GM18505 (cell line): ENCODE results near the gene MTMR3.
"Not testable (repeated sequence)": the region's sequence is repeated elsewhere in the genome, so short reads cannot be mapped to it uniquely, and the experiment has no call there.

Experiments
- ATAC-seq: cut with Tn5 transposase; IDR thresholded peaks from one replicate; pipeline ENCODE4 v1.9.1; 2021; ENCODE audit not compliant: unreplicated experiment
- POLR2A ChIP-seq: IDR thresholded peaks from 4 replicates; pipeline ENCODE4 v1.6.1; 2011; ENCODE audit warnings: borderline replicate concordance; ENCODE audit not compliant: insufficient read depth, insufficient read length; ENCODE audit errors: extremely low read depth

MTMR3 gene

DNA sequence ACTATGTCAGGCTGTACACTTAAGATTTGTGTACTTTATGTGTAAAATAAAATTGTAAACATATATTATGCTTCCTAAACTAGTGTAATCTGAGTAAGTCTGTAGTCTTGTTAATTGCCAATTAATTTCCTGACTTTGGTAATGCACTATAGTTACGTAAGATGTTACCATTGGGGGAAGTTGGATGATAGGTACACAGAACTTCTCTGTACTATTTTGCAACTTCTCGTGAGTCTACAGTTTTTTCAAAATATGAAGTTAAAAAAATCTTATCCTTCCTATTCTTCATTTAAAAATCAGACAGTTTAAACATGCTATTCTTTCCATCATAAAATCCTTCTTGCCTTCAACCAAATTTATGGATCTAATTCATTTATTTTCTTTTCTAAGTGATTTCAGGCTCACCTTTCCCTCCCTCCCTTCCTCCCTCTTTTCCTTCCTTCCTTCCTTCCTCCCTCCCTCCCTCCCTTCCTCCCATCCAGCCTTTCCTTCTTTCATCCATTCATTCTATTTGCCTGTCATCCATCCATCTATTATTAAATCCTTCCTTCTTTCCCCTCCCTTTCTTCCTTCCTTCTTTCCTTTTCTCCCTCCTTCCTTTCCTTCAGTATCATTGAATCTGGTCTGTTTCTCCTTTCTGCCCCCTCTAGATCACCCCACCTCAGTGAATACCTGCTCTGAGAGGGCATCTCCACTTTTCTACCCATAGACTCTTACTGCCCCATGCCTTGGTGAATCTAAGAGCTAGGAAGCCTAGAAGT lies 22.8 kb upstream of the MTMR3 start:
- no peak for ATAC-seq

DNA sequence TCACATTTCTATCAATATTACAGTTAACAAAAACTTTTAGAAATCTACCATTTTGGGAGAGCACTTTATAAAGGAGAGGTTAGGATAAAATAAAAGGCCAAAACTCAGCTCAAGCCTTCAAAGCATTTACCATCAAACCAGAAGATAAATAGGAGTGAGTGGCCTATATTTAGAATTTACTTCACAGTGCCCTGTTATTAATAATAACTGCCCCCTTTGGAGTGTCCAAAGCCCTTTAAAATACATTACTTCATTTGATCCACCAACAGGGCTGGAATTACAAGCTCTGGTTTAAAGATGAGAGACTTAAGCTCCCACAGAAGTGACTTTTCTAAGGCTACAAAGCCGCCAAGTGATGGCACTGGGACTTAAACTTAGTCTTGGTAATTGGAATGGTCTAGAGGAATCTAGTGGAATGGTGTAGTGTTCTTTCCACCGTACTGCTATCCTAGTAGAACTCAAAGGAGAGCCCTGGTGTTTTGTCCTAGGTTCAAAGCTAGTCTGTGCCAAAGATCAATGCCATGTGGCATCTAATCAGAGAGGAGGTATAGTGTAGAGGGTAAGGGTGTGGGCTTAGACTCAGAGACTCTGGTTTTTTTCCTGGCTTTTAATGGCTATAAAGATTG lies 21.2 kb upstream of the MTMR3 start:
- TF ChIP-seq POLR2A: no peak
- no peak for ATAC-seq

More for the DNA sequence above, 22.8 kb upstream of the MTMR3 start:
- no peak for TF ChIP-seq POLR2A

DNA sequence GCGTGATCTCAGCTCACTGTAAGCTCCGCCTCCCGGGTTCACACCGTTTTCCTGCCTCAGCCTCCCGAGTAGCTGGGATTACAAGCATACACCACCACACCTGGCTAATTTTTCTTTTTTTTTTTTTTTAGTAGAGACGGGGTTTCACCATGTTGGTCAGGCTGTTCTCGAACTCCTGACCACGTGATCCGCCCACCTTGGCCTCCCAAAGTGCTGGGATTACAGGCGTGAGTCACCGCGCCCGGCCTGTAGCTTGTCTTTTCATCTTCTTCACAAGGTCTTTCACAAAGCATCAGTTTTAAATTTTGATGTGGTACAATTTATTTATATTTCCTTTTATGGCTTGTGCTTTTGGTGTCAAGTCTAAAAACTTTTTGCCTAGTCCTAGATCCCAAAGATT lies 17.4 kb upstream of the MTMR3 start:
- ATAC-seq: not testable (repeated sequence)

DNA sequence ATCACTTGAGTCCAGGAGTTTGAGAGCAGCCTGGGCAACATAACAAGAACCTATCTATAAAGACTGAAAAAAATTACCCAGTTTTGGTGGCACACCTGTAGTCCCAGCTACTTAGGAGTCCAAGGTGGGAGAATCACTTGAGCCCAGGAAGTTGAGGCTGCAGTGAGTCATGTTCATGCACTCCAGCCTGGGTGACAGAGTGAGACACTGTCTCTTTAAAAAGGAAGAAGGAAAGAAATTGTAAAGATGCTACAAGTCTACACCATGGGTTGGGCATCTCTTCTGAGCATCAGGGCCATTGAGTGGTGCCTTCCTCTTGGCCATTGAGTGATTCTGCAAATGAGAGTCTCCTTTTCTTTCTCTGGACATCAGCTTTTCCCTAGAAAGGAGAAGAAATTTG lies 15.7 kb upstream of the MTMR3 start:
- ATAC-seq: no peak
- TF ChIP-seq POLR2A: no peak

DNA sequence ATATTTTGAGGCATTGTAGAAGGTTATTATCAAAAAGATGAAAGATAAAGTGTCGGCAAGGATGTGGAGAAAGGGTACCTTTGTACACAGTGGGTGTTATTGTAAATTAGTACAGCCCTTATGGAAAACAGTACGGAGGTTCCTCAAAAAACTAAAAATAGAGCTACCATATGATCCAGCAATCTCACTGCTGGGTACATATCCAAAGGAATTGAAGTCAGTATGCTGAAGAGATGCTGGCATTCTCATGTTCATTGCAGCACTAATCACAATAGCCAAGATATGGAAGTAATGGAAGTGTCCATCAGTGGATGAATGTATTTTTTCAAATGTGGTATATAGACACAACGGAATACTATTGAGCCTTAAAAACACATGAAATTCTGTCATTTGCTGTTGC lies 15.1 kb upstream of the MTMR3 start:
- ATAC-seq: no peak
- no peak for TF ChIP-seq POLR2A

DNA sequence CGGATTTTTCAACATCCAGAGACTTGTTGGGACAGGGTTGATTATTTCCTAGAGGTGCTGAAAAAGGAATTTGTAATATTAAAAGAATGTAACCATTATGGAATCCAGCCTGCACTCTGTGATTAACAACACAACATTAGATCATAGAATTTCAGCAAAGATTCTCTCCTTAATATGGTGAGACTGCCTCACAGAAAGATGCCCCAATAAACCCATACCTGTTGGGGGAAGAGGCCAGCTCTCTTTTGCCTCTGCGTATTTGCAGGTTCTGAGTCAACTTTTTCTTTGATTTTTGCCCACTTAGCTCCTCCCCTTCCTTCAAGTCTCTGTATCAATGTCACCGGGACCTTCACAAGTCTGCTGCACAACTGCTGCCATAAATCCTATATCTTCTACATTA lies 12.4 kb upstream of the MTMR3 start:
- no peak for ATAC-seq
- TF ChIP-seq POLR2A: no peak

DNA sequence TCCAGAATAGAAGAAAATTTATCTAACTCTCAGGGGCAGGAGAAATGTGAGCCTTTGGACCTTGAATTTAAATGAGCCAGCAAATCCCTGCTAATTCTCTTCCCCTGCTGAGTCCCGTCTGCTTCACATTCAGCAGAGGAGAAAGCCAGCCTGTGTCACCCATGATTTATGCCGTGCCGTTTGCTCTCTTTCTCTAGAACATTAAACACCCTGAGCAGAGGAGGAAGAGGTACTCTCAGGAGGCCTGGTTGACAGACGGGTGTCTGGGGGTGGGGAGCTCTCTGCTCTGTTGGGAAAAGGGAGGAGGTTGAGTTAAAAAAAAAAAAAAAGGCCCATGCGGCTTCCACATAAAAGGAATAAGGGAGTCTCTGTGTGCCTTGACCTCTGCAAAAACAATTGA lies 11.3 kb upstream of the MTMR3 start:
- TF ChIP-seq POLR2A: no peak
- ATAC-seq: no peak

DNA sequence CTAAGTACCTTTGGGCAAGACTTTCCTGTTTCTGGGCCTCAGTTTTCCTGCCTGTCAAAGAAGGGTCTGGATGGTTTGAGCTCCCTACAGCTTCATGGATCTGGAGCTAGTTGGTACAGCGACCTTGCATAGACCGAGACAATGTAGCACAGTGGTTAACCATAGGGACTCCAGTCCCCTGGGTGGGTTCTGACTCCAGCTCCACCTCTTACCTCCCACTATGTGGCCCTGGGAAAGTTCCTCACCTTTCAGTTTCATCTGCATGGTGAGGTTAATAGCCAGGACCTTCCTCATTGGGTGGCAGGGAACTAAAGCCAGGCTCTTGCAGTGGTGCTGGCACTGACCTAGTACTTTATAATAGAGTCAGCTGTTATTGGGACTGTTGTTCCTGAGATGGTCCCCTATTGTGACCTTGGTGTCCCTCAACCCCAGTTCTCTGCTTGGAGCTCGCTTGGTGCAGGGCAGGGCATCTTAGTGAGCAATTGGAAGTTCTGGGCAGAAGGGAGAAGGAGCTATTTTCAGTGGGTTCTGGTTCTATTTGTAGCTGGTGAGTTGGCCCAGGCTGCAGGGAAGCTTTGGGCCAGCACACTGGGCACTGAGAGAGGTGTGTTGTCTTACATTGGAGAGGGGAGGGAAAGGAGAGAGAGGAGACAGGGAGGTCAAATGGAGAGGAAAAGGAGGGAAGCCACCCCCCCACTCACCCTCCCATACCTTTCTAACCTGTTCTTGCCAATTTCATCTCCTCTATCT lies 10.7 kb upstream of the MTMR3 start:
- ATAC-seq: no peak
- no peak for TF ChIP-seq POLR2A

DNA sequence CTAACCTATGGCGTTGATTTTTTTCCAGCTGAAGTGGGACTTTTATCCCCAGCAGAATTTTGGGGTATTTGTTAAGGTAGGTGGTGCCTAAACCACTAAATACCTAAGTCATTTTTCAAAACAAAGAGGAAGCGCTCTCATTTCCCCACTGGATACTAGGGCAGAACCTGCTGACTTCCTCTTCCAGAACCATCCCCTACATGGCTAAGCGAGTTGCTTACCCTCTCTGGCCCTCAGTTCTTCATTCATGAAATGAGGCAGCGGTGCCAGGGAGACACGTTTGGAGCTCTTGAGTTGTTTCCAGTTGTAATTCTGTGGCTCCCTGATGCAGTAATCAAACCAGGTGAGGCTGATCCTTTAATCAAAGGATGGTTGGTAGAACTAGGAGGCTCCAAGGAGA lies 10.0 kb upstream of the MTMR3 start:
- TF ChIP-seq POLR2A: no peak
- no peak for ATAC-seq

DNA sequence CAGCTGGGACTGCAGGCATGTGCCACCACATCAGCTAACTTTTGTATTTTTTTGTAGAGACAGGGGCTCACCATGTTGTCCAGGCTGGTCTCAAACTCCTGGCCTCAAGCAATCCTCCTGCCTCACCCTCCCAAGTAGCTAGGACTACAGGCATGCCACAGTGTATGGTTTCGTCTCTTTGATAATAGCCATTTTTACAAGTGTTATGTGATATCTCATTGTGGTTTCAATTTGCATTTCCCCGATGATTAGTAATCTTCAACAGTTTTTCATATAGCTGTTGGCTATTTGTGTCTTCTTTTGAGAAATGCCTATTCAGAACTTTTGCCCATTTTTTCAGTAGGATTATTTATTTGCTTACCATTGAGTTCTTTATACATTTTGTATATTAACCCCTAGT lies 9.0 kb upstream of the MTMR3 start:
- ATAC-seq: no peak
- no peak for TF ChIP-seq POLR2A

DNA sequence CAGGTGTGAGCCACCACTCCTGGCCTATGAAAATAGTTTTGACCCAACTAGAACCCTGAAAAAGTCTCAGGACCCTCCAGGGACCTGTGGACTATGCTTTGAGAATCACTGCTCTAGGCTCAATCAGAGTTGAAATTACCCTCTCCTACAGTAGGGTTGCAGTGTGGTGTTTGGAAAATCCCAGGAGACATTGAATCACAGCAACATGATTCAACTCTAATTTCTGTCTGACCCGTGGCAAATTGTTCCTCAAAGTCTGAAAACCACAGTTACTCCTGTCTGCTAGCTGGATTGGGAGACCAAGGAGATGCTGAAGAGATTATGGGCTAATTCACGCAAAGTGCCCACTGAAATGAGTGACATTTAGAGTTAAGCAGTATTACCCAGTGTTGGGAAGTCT lies 5.4 kb upstream of the MTMR3 start:
- no peak for ATAC-seq
- no peak for TF ChIP-seq POLR2A

DNA sequence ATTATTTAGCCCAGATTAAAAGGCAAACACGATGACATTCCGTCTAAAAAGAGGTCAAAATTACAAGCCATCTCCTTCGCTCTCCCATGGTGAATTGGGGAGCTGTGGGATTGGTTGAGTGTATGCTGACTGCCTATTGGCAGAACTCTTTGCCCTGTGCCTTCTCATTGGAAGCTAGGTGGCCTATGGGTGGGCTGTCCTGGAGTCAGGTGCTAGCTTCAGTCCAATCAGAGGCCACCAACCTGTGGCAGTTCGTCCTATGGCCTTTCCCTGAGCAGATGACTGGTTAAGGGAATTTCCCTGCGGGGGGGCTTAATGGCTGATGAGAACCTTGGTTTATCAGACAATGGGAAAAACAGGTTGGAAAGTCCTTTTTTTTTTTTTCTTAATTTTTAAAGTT lies 3.2 kb upstream of the MTMR3 start:
- no peak for TF ChIP-seq POLR2A
- ATAC-seq: no peak

DNA sequence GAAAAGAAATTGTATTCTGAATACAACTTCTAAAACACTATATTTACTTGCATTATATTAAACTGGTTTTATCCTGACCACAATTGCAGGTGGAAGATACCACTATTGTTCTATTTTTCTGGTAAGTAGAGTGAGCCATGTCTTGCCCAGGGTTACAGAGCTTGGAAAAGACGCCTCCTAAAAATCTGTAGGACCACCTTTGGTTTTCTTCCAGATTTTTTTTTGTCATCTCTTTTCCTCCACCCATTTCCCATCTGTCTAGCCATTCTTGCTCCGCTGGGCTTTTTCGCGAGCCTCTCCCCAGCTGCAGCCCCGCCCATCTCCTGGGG lies 294 bp upstream of the MTMR3 start:
- ATAC-seq: no peak
- TF ChIP-seq POLR2A: no peak

DNA sequence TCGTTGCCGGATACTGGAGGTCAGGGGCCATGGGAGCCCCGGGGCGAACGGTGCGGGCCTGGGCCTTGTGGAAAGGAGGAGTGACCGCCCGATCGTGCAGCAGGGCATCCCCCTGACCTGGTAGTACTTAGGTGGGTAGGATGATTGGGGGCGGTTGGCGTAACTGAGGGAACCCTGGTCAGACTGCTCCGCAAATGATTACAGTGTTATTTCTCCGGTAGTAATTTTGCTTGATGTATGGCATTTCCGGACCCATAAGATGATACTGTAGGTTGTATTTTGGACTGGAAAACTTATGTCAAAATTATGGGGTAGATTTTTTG lies 762 bp downstream of the MTMR3 start:
- TF ChIP-seq POLR2A: no peak

More for the DNA sequence above, 762 bp downstream of the MTMR3 start:
- ATAC-seq: no peak
